HG03460 (cell line): ENCODE data around the gene PTPN13.

Experiments used
- ATAC-seq: cut with Tn5 transposase; IDR thresholded peaks from one replicate; pipeline ENCODE4 v1.9.1; 2021; ENCODE audit not compliant: unreplicated experiment

Gene PTPN13

GRCh38 chr4:86809809-86810208 lies 215.7 kb downstream of the PTPN13 start:
- no peak for ATAC-seq

- ATAC-seq: no peak
Measured at GRCh38 chr4:86810847-86811246, 216.7 kb downstream of the PTPN13 start.

- ATAC-seq: no peak
Measured at GRCh38 chr4:86815653-86816052, 221.5 kb downstream of the PTPN13 start.

- ATAC-seq: no peak
Measured at GRCh38 chr4:86816501-86817273, 222.6 kb downstream of the PTPN13 start.

- ATAC-seq: no peak
Measured at GRCh38 chr4:86818211-86818610, 224.1 kb downstream of the PTPN13 start.

- no peak for ATAC-seq
Measured at GRCh38 chr4:86818841-86819240, 224.7 kb downstream of the PTPN13 start.

GRCh38 chr4:86819561-86819960 lies 225.4 kb downstream of the PTPN13 start:
- no peak for ATAC-seq

- ATAC-seq: no peak
Measured at GRCh38 chr4:86821151-86821550, 227.0 kb downstream of the PTPN13 start.

GRCh38 chr4:86822136-86822535 lies 228.0 kb downstream of the PTPN13 start:
- ATAC-seq: no peak

- no peak for ATAC-seq
Measured at GRCh38 chr4:86825511-86825910, 231.4 kb downstream of the PTPN13 start.

GRCh38 chr4:86831262-86832130 lies 237.4 kb downstream of the PTPN13 start:
- ATAC-seq: no peak

- ATAC-seq: no peak
Measured at GRCh38 chr4:86833615-86834014, 239.5 kb downstream of the PTPN13 start.

- ATAC-seq: no peak
Measured at GRCh38 chr4:86834901-86835300, 240.8 kb downstream of the PTPN13 start.

- ATAC-seq: no peak
Measured at GRCh38 chr4:86835677-86836076, 241.6 kb downstream of the PTPN13 start.

GRCh38 chr4:86837691-86838503 lies 243.8 kb downstream of the PTPN13 start:
- no peak for ATAC-seq

GRCh38 chr4:86840858-86841257 lies 246.7 kb downstream of the PTPN13 start:
- ATAC-seq: no peak

- no peak for ATAC-seq
Measured at GRCh38 chr4:86841309-86841708, 247.2 kb downstream of the PTPN13 start.

GRCh38 chr4:86845593-86845992 lies 251.5 kb downstream of the PTPN13 start:
- ATAC-seq: no peak

GRCh38 chr4:86846921-86847320 lies 252.8 kb downstream of the PTPN13 start:
- ATAC-seq: no peak

GRCh38 chr4:86847571-86847970 lies 253.5 kb downstream of the PTPN13 start:
- ATAC-seq: no peak

GRCh38 chr4:86848136-86848535 lies 254.0 kb downstream of the PTPN13 start:
- ATAC-seq: no peak
